Transverse colon (tissue), 4 donors: ENCODE data around the gene ZNF319. TPM values are rescaled to one million over a fixed set of nuclear protein-coding genes. Genes with fewer than 3 reads are reported as not detected.

Experiments used
- DNase-seq: peaks from one replicate; pipeline ENCODE4 v3.0.0-alpha.2; 2019
- H3K27ac ChIP-seq, 4 donors: fragments of 200-600 bp; sonication (generic); 2 replicates each; pipeline ENCODE4 v1.5.1; 2016 to 2018; ENCODE audit warnings: inconsistent platforms in 4 of 4
- H3K27me3 ChIP-seq: fragments of 200-600 bp; sonication (generic); 2 replicates; pipeline ENCODE4 v1.5.1; 2017; ENCODE audit warnings: inconsistent platforms
- H3K36me3 ChIP-seq, 4 donors: fragments of 200-600 bp; sonication (generic); 2 replicates each; pipeline ENCODE4 v1.5.1; 2017 to 2019; ENCODE audit warnings: inconsistent platforms in 4 of 4
- H3K4me1 ChIP-seq, 4 donors: fragments of 200-600 bp; sonication (generic); 2 replicates each; pipeline ENCODE4 v1.5.1; 2017 to 2020; ENCODE audit warnings: inconsistent platforms in 4 of 4
- H3K4me3 ChIP-seq, 4 donors: fragments of 200-600 bp; sonication (generic); 1 replicate in 1 of 4; 2 replicates in 3 of 4; pipeline versions ENCODE4 v1.5.1 to v1.6.1; 2017 to 2019; ENCODE audit warnings: inconsistent platforms in 4 of 4
- H3K9me3 ChIP-seq, 2 donors: fragments of 200-600 bp; sonication (generic); 2 replicates each; pipeline ENCODE4 v1.5.1; 2017 to 2019; ENCODE audit warnings: inconsistent platforms in 2 of 2
- CTCF ChIP-seq, 5 experiments: fragments of 200-600 bp in 3 of 5; fragments of 450-650 bp in 2 of 5; sonication (generic) in 3 of 5; IDR thresholded peaks; 1 replicate in 2 of 5; 2 replicates in 3 of 5; pipeline ENCODE4 v1.5.1; 2016 to 2017; ENCODE audit warnings: antibody characterized with exemption in 5 of 5, inconsistent platforms in 3 of 5, mild to moderate bottlenecking in 2 of 5, moderate library complexity in 1 of 5
- EP300 ChIP-seq: sonication (generic); formaldehyde crosslinking; IDR thresholded peaks from one replicate; pipeline ENCODE4 v1.6.1; 2017; ENCODE audit warnings: antibody characterized with exemption, low read depth
- POLR2A ChIP-seq: fragments of 450-650 bp; IDR thresholded peaks from one replicate; pipeline ENCODE4 v1.6.1; 2016; ENCODE audit warnings: antibody characterized with exemption, mild to moderate bottlenecking, moderate library complexity
- POLR2AphosphoS5 ChIP-seq, 3 donors: sonication (generic); formaldehyde crosslinking; IDR thresholded peaks; one replicate each; pipeline ENCODE4 v1.6.1; 2016; ENCODE audit warnings: antibody characterized with exemption in 3 of 3
- WGBS, 2 donors: methylation state at CpG; one replicate each; pipeline ENCODE4 v1.1.5; 2018; ENCODE audit warnings: low coverage in 1 of 2; 5-methylcytosine and 5-hydroxymethylcytosine counted together
- in situ Hi-C, 4 donors: fragments of 200-750 bp; cut with MboI; loops; one replicate each; pipeline versions ENCODE4 v1.15.0 to v1.15.1; 2017; ENCODE audit warnings: low sequenced_read_pairs in 3 of 4, low pct_ligation_motif_present in 1 of 4, low pct_unique_long_range_greater_than_20kb in 1 of 4
- intact Hi-C: fragments of 100-400 bp; cut with DNase I; formaldehyde crosslinking; loops from one replicate; pipeline ENCODE4 v1.15.1; 2023; ENCODE audit warnings: low total_unique reads
- total RNA-seq, 4 donors: library from RNA; depleted of rRNA; stranded (reverse); fragments of >200 nt; gene quantifications; one replicate each; pipeline ENCODE4 v1.1.0, GENCODE V29; 2016

ZNF319 gene
- total RNA-seq, 4 donors from 2014 or later: 6.4 to 11.6 (median 6.5) TPM

GRCh38 chr16:58031016-58031800, 30.7 kb upstream of the ZNF319 start:
- in situ Hi-C loops: no loop called here
- 71% methylated on average over 14 of the region's 14 CpGs; no CpG with 5 or more reads in 1 of the 2 donors for WGBS, 2 donors

GRCh38 chr16:58030136-58030840, 29.8 kb upstream of the ZNF319 start:
- Histone ChIP-seq H3K4me3 (no peak overlapping the region), H3K4me1 (peaks cover 17 to 38% (median 27%) of the 10 kb centered on the region in 4 donors), H3K27ac (peak overlapping the region in 1 of 4 donors; percentile 19), H3K27me3 (no peaks in the 10 kb centered on the region), H3K9me3 (no peaks in the 10 kb centered on the region), H3K36me3 (no peaks in the 10 kb centered on the region)
- in situ Hi-C loops (no loop called here), intact Hi-C loops (no loop called here)
- DNase-seq: no peak
- WGBS, 2 donors: 87% methylated on average over 11 of the region's 11 CpGs; no CpG with 5 or more reads in 1 of the 2 donors
- no peak for TF ChIP-seq EP300

More at GRCh38 chr16:58031016-58031800, 30.7 kb upstream of the ZNF319 start:
- Histone ChIP-seq H3K27ac (no peak overlapping the region), H3K4me1 (peaks cover 17 to 36% (median 22%) of the 10 kb centered on the region in 4 donors), H3K4me3 (no peak overlapping the region), H3K27me3 (no peaks in the 10 kb centered on the region), H3K36me3 (no peaks in the 10 kb centered on the region), H3K9me3 (no peaks in the 10 kb centered on the region)
- DNase-seq: no peak
- no peak for TF ChIP-seq POLR2AphosphoS5 (IDR thresholded peaks at IDR 0.05)
- TF ChIP-seq POLR2A: no peak
- intact Hi-C loops: no loop called here

- in situ Hi-C loops: loop anchor here in 1 of 4 donors (10.0 kb wide), 1 partner anchor 95 kb away; the partner anchor contains the start of gene CFAP20
- Histone ChIP-seq H3K4me3 (no peak overlapping the region), H3K4me1 (peaks cover 17 to 46% (median 35%) of the 10 kb centered on the region in 4 donors), H3K27ac (peak overlapping the region in 3 of 4 donors; percentile 4 to 31 (median 23)), H3K27me3 (no peaks in the 10 kb centered on the region), H3K36me3 (no peaks in the 10 kb centered on the region), H3K9me3 (no peaks in the 10 kb centered on the region)
- peak; percentile 32 for DNase-seq
- 76% methylated on average over 2 of the region's 2 CpGs; no CpG with 5 or more reads in 1 of the 2 donors for WGBS, 2 donors
- intact Hi-C loops: no loop called here
- no peak for TF ChIP-seq POLR2A
- no peak for TF ChIP-seq POLR2AphosphoS5 (IDR thresholded peaks at IDR 0.05)
- TF ChIP-seq CTCF (IDR thresholded peaks at IDR 0.05): no peak
- no peak for TF ChIP-seq EP300
Observed at GRCh38 chr16:58029410-58029809, 28.9 kb upstream of the ZNF319 start.

- intact Hi-C loops: no loop called here
- peaks cover 17 to 55% (median 41%) of the 10 kb centered on the region in 4 donors for H3K4me1 ChIP-seq
Observed at GRCh38 chr16:58028541-58029070, 28.1 kb upstream of the ZNF319 start.

More at GRCh38 chr16:58028541-58029070, 28.1 kb upstream of the ZNF319 start:
- Histone ChIP-seq H3K27me3 (no peaks in the 10 kb centered on the region), H3K4me3 (no peak overlapping the region), H3K27ac (peak overlapping the region; percentile 23 to 97 (median 62)), H3K36me3 (no peaks in the 10 kb centered on the region), H3K9me3 (no peaks in the 10 kb centered on the region)
- 53% methylated on average over 6 of the region's 6 CpGs; no CpG with 5 or more reads in 1 of the 2 donors for WGBS, 2 donors
- TF ChIP-seq POLR2AphosphoS5 (IDR thresholded peaks at IDR 0.05) (no peak), POLR2A (no peak), CTCF (IDR thresholded peaks at IDR 0.05) (no peak), EP300 (no peak)
- no peak for DNase-seq
- in situ Hi-C loops: loop anchor here in 1 of 4 donors (10.0 kb wide), 1 partner anchor 96 kb away; the partner anchor contains the start of gene CFAP20
